ENCODE measurements around the gene ADGRD2. TPM values are rescaled to one million over a fixed set of nuclear protein-coding genes. Genes with fewer than 3 reads are reported as not detected.
A peak's percentile ranks its signal among the peaks of the same experiment; 100 is the strongest.

The ADGRD2 gene
- total RNA-seq, 1 experiment from 2014 or later = not detected

GRCh38 chr9:124415102-124415851 lies 35.0 kb upstream of the ADGRD2 start, which contains the start of gene PSMB7:
Gene PSMB7 (minus strand): TSS chr9:124415442. CDS start chr9:124415425, 17 bp downstream.
- ATAC-seq = peak; percentile 76
- Histone ChIP-seq H3K27ac (ENCODE audit: low read depth, low read length) (peak within 1 kb of the TSS; percentile 81), H3K36me3 (ENCODE audit: control insufficient read depth in 1 of 2, insufficient read depth in 2 of 2, low read length in 2 of 2) (peaks cover 29 to 40% of the 10 kb centered on the region in 2 experiments), H4K20me1 (ENCODE audit: insufficient read depth) (no peaks in the 10 kb centered on the region; the same call in 1 of the 2 replicates), H2AFZ (ENCODE audit: low read depth, low read length, poor library complexity, severe bottlenecking) (peak within 1 kb of the TSS; percentile 97), H3K9me3 (ENCODE audit: control insufficient read depth in 1 of 2, insufficient read depth in 1 of 2, low read depth in 1 of 2, low read length in 2 of 2) (no peaks in the 10 kb centered on the region), H3K79me2 (ENCODE audit: insufficient read depth, low read length) (peaks cover 50% of the 10 kb centered on the region), H3K4me3 (replicated peaks in 1 of 2; ENCODE audit: low read depth in 1 of 2, low read length in 2 of 2) (peak within 1 kb of the TSS; percentile 88 to 99), H3K9ac (ENCODE audit: low read length) (peak within 1 kb of the TSS; percentile 97), H3K4me1 (ENCODE audit: control insufficient read depth in 1 of 2, insufficient read depth in 2 of 2, low read length in 2 of 2) (peaks cover 4 to 33% of the 10 kb centered on the region in 2 experiments; a peak in 3 of 4 replicates), H3K27me3 (ENCODE audit: insufficient read depth, low read length) (no peaks in the 10 kb centered on the region), H3K4me2 (ENCODE audit: low read length) (peak within 1 kb of the TSS; percentile 84), H3K9me2 (ENCODE audit: insufficient read depth) (no peaks in the 10 kb centered on the region)
- BruUV-seq (replicated peaks) = no TSS peak
- ChIA-PET RAD21 (ENCODE audit: low non-redundant PET in 1 of 2, low total read pairs in 2 of 2, uncharacterized antibody in 2 of 2, unreplicated experiment in 2 of 2) (no interaction called here), CTCF (interaction anchor here (0.6 to 1.6 kb wide), 4 partner anchors 11 to 122 kb away, joined by 3 to 5 read pairs (median 4); no protein-coding TSS in a partner anchor), POLR2A (no interaction called here)
- peak; percentile 97 for DNase-seq (ENCODE audit: low read depth, low spot score)
- intact Hi-C loops (cut with micrococcal nuclease) = loop anchor here (5.0 to 10.0 kb wide), 3 partner anchors 297 to 440 kb away; partner anchors contain the start of gene WDR38
- TF ChIP-seq ATF3 (IDR thresholded peaks at IDR 0.05) = no peak
- no peak for TF ChIP-seq ZBTB33 (IDR thresholded peaks at IDR 0.05; ENCODE audit: extremely low read depth, insufficient replicate concordance, low read length)
- TF ChIP-seq REST (IDR thresholded peaks at IDR 0.05; ENCODE audit: low read depth) = no peak
- TF ChIP-seq CTCF (IDR thresholded peaks at IDR 0.05 in 2 of 3, conservative IDR thresholded peaks at IDR 0.05 in 1 of 3; ENCODE audit: borderline replicate concordance in 1 of 3, insufficient read depth in 1 of 3, low read depth in 2 of 3, low read length in 2 of 3) = peak; percentile 58 to 80 (median 77); a peak in 5 of 6 replicates
- no peak for TF ChIP-seq JUND (IDR thresholded peaks at IDR 0.05)
- TF ChIP-seq EGR1 (IDR thresholded peaks at IDR 0.05; ENCODE audit: low read depth) = peak; percentile 78
- peak; percentile 68 for TF ChIP-seq SP1 (IDR thresholded peaks at IDR 0.05; ENCODE audit: low read depth)
- TF ChIP-seq MAX (IDR thresholded peaks at IDR 0.05) = peak; percentile 50; the same call in 1 of the 2 replicates
- TF ChIP-seq SIN3A (IDR thresholded peaks at IDR 0.05; ENCODE audit: low read depth) = no peak; the same call in 1 of the 2 replicates
- TF ChIP-seq CEBPB (IDR thresholded peaks at IDR 0.05; ENCODE audit: low read depth) = no peak
- TF ChIP-seq EZH2phosphoT487 (IDR thresholded peaks at IDR 0.05; ENCODE audit: borderline replicate concordance) = no peak
- peak; percentile 94 for TF ChIP-seq CBX3 (IDR thresholded peaks at IDR 0.05; ENCODE audit: low read depth)
- TF ChIP-seq SRF (IDR thresholded peaks at IDR 0.05; ENCODE audit: low read depth) = no peak; the same call in 1 of the 2 replicates
- peak; percentile 85 for TF ChIP-seq POLR2AphosphoS5 (IDR thresholded peaks at IDR 0.05; ENCODE audit: low read depth, low read length)
- peak; percentile 85 for TF ChIP-seq TCF7L2 (IDR thresholded peaks at IDR 0.05; ENCODE audit: borderline replicate concordance, extremely low read depth, insufficient read depth, insufficient read length)
- TF ChIP-seq ZNF274 (IDR thresholded peaks at IDR 0.05; ENCODE audit: low read depth, low read length) = no peak
- no peak for TF ChIP-seq FOSL1 (IDR thresholded peaks at IDR 0.05; ENCODE audit: low read depth)
- no peak for TF ChIP-seq POLR2A (IDR thresholded peaks at IDR 0.05; ENCODE audit: borderline replicate concordance, extremely low read depth, insufficient read depth, insufficient read length)
- no peak for TF ChIP-seq RAD21 (IDR thresholded peaks at IDR 0.05; ENCODE audit: low read depth)

Data from HCT116 (cell line).